HG03457 (cell line): Measurements from ENCODE around the gene CACNA2D2.

Experiments
- ATAC-seq: cut with Tn5 transposase; IDR thresholded peaks from one replicate; pipeline ENCODE4 v1.9.1; 2021; ENCODE audit warnings: moderate number of reproducible peaks; ENCODE audit not compliant: unreplicated experiment

CACNA2D2 gene

DNA sequence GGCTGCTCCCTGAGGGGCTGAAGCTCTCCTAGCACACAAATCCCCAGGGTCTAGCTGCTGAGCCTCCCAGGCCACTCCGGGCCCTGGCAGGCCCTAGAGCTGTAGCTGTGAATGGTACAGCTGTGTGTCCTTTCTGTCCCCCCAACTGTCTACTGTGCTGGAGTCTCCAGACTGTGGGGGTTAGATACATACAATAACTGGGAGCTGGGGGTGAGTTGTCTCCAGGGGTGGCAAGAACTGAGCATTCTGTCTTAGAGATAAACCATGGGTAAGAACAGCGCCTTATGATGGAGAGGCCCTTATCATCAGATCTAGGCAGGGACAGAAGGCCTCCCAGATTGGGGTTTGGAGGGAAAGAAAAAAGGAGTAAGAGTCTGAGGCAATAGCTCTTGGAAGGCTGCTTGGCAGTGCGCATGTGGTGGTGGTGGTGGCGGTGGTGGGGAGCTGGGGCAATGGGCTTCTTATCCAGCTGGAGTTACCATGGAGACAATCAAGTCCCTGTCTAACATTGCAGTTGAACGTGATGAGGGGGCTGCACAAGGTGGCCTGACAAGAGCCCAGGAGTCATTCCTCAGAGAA is 149.2 kb downstream of the CACNA2D2 start:
- ATAC-seq: no peak

DNA sequence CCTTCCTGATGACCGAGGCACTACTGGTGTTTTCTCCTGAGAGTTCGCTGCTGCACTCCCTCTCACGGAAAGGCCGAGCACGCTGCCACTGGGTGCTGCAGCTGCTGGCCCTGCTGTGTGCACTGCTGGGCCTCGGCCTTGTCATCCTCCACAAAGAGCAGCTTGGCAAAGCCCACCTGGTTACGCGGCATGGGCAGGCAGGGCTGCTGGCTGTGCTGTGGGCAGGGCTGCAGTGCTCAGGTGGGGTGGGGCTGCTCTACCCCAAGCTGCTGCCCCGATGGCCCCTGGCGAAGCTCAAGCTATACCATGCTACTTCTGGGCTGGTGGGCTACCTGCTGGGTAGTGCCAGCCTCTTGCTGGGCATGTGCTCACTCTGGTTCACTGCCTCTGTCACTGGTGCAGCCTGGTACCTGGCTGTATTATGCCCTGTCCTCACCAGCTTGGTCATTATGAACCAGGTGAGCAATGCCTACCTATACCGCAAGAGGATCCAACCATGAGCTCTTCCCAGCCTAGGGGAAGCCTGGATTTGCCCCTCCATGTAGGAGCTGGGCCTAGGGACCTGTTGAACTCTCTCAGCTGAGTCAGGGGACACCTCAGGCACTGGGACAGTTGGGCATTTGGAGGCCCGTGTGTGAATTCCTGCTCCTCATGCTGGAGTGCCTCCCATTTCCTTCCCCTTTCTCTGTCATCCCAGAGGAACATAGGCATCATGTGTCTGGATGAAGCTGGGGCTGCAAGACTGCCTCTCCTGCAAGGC is 150.0 kb downstream of the CACNA2D2 start:
- ATAC-seq: no peak

GRCh38 chr3:50352781-50353180 is 150.7 kb downstream of the CACNA2D2 start:
- ATAC-seq: no peak

DNA sequence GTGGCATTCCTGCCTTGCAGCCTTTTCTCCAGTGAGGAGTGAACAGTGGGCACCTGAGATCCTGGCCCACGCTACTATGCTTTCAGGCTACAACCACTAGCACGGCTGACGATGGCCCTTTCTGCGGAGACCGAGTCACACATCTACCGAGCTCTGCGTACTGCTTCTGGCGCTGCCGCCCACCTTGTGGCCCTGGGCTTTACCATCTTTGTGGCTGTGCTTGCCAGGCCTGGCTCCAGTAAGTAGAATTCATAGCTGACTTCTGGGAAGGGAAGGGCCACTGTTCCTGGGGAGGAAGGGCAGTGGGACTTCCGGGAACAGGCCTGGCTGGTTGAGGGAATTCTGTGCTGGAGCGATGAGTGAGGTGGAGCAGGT is 152.1 kb downstream of the CACNA2D2 start:
- ATAC-seq: no peak

DNA sequence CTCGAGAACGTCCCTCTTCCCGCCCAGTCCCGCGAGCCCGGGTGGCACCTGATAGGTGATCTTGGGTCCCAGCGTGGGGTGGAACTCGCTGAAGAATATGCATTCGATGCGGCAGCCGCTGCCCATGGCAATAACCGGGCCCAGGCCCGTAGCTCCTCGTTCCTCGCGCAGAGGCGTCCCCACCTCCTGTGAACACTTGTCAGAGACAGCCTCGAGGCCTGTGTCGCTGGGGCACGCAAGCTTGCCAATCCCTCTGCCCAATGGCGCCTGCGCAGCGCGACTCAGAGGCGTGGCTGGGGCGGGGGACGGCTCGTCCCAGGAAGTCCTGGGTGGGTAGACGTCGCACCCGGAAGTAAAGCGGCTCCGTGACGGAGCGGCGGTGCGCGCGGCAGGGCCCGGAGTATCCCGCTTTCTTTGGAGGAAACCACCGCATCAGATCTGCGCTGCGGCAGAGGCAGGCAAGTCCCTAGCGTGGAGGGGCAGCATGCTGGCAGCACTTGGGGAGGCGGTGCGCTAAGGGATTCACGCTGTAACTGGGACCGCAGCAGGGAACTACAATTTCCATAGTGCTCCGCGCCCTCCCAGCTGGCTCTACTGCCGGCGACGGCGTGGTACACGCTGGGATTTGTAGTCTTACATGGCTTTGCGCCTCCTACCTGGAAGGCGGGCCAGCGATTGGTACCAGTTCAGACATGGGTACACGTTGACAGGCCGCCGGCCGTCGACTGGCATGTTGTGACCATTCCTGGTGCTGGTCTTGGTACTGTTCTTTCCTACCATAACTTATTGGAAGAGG is 152.7 kb downstream of the CACNA2D2 start, which contains the start of the genes CYB561D2 and NPRL2:
Gene CYB561D2 (plus strand): TSS at position 336 of the 796 bp plus-strand sequence. CDS start 572 bp downstream, outside the sequence.
Gene NPRL2 (minus strand): TSS at position 249 of the 796 bp plus-strand sequence. CDS start 123 bp downstream, at position 126.
- ATAC-seq: peak; percentile 68

GRCh38 chr3:50350213-50350526 is 153.3 kb downstream of the CACNA2D2 start:
- ATAC-seq: no peak

- no peak for ATAC-seq
Measured at GRCh38 chr3:50347187-50347813, 156.1 kb downstream of the CACNA2D2 start.

DNA sequence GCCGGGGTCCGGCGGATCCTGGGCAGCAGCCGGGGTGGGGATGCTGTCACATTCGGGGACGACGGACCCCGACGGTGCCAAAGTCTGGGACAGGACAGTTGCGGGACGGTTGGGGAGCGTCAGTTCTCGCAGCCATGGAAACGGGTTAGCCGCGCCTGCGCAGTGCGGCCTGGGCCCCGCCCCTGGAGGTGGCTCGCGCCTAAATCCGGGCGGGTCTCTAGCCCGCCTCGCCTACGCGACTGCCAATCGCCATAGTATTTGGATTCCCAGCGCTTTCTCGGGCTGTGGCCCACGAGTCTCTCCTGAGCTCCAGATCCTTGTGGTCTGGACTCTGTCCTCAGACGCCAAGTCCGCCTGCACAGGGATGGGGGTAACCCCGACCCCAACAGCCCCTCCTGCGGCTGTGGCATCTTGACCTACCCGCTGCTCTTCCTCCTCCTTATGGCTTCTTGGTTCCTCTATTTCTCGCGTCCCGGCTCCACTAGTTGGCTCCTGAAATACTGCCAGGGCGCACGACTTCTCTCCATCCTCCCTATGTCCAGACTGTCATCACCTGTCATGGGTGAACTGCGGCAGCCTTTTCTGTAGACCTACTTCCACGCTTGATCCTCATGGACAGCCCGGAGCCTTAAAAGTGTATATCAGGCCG is 157.7 kb downstream of the CACNA2D2 start, which contains the start of gene ZMYND10:
Gene ZMYND10 (minus strand): TSS at position 147 of the 649 bp plus-strand sequence. CDS start 153 bp downstream, outside the sequence.
- no peak for ATAC-seq

DNA sequence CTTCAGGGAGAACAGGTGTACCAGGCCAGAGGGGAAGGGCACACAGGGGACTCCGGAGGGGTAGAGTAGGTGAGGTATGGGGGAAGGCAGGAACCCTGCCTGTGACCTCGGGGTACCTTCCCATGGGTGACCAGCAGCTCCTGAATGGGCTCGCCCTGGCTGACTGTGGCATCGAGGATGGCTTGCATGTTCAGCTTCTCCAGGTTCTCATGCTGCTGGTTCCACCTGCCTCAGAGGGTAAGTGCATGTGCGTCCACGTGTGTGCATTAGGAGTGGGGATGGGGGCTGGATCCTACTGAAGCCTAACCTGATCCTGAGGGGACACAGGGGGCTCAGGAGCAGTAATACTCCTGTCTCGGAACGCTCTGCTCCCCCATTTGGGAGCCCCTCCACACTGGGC is 158.4 kb downstream of the CACNA2D2 start:
- no peak for ATAC-seq

GRCh38 chr3:50342813-50343633 is 160.4 kb downstream of the CACNA2D2 start:
- ATAC-seq: no peak

- no peak for ATAC-seq
Measured at GRCh38 chr3:50341996-50342650, 161.3 kb downstream of the CACNA2D2 start.

- ATAC-seq: no peak
Measured at GRCh38 chr3:50341537-50341936, 161.9 kb downstream of the CACNA2D2 start.

GRCh38 chr3:50340448-50341329 is 162.7 kb downstream of the CACNA2D2 start, which contains the start of gene RASSF1:
Gene RASSF1 (minus strand): TSS chr3:50340836. CDS start chr3:50340805, 31 bp downstream.
- ATAC-seq: no peak

GRCh38 chr3:50340147-50340447 is 163.3 kb downstream of the CACNA2D2 start:
- ATAC-seq: no peak

DNA sequence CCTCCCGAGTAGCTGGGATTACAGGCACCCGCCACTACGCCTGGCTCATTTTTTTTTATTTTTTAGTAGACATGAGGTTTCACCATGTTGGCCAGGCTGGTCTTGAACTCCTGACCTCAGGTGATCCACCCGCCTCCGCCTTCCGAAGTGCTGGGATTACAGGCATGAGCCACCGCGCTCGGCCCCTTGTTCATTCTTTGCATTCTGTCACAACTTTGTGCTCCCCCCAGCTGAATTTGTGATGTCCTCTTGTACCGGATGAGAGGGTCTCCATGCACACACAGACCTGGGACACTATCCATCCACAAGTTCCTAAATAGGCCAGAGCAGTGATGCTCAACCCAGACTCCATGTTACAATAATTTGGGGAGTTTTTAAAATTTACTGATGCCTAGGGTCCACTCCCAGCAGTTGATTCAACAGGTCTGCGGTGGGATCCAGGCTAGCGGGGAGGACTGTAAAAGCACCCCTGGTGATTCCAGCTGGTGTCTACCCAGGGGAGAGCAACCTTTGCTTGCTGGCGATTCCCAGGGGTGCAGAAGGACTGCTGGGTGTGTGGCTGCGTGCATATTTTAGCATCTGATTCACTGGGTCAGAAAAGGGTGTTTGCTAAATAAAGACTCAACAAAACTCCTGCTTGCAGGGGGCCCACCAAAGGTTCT is 163.8 kb downstream of the CACNA2D2 start:
- ATAC-seq: no peak

- ATAC-seq: no peak
Measured at GRCh38 chr3:50338965-50339364, 164.5 kb downstream of the CACNA2D2 start.

- ATAC-seq: peak; percentile 48
Measured at GRCh38 chr3:50337175-50337861, 166.1 kb downstream of the CACNA2D2 start.
